ENCODE data around the gene SIAH2.

Gene SIAH2

GRCh38 chr3:150736903-150737832 lies 25.8 kb downstream of the SIAH2 start:
- no peak overlapping the region for H3K4me3 ChIP-seq (ENCODE audit: low read length)
- H2AFZ ChIP-seq (ENCODE audit: low read length): no peak overlapping the region
- peaks cover under 1% of the 10 kb centered on the region; the same call in 1 of the 2 replicates for H4K20me1 ChIP-seq (ENCODE audit: insufficient read depth, low read length)
- H3K4me1 ChIP-seq (ENCODE audit: low read length): peaks cover 21% of the 10 kb centered on the region
- H3K9me2 ChIP-seq (replicated peaks; ENCODE audit: insufficient read depth, low read length): no peaks in the 10 kb centered on the region
- H3K36me3 ChIP-seq (replicated peaks; ENCODE audit: insufficient read depth, low read length): peaks cover 5% of the 10 kb centered on the region
- peaks cover 17% of the 10 kb centered on the region for H3K79me2 ChIP-seq (ENCODE audit: low read length)
- H3F3A ChIP-seq (ENCODE audit: insufficient read depth, low read length): no peaks in the 10 kb centered on the region
- H3K27me3 ChIP-seq (replicated peaks; ENCODE audit: insufficient read depth, low read length): no peaks in the 10 kb centered on the region
- no peak overlapping the region for H3K4me2 ChIP-seq (ENCODE audit: low read depth, low read length)
- no peak for TF ChIP-seq CTCF (IDR thresholded peaks at IDR 0.05; ENCODE audit: low read length)
- no peak for TF ChIP-seq EZH2 (optimal IDR thresholded peaks at IDR 0.05; ENCODE audit: low read depth, low read length)
- no peak for DNase-seq
- no peak overlapping the region for H3K27ac ChIP-seq (ENCODE audit: low read length)
- no peaks in the 10 kb centered on the region for H3K9me3 ChIP-seq (replicated peaks; ENCODE audit: insufficient read depth, low read length)
- no peak overlapping the region for H3K9ac ChIP-seq (ENCODE audit: low read length)

- H3K27ac ChIP-seq (ENCODE audit: low read length): no peak overlapping the region
- no peak for TF ChIP-seq EZH2phosphoT487 (IDR thresholded peaks at IDR 0.05; ENCODE audit: low read length)
- TF ChIP-seq EZH2 (optimal IDR thresholded peaks at IDR 0.05; ENCODE audit: low read depth, low read length): no peak
- no peak for TF ChIP-seq CTCF (IDR thresholded peaks at IDR 0.05; ENCODE audit: low read length)
- H3K79me2 ChIP-seq (ENCODE audit: low read length): peaks cover 8% of the 10 kb centered on the region; the same call in 1 of the 2 replicates
- no peaks in the 10 kb centered on the region for H3K36me3 ChIP-seq (replicated peaks; ENCODE audit: insufficient read depth, low read length)
- no peak overlapping the region for H3K9ac ChIP-seq (ENCODE audit: low read length)
- H3K9me3 ChIP-seq (replicated peaks; ENCODE audit: insufficient read depth, low read length): no peaks in the 10 kb centered on the region
- DNase-seq: no peak
- no peaks in the 10 kb centered on the region for H3F3A ChIP-seq (ENCODE audit: insufficient read depth, low read length)
- no peaks in the 10 kb centered on the region for H3K27me3 ChIP-seq (replicated peaks; ENCODE audit: insufficient read depth, low read length)
- no peak overlapping the region for H3K4me2 ChIP-seq (ENCODE audit: low read depth, low read length)
- no peaks in the 10 kb centered on the region for H3K9me2 ChIP-seq (replicated peaks; ENCODE audit: insufficient read depth, low read length)
- H2AFZ ChIP-seq (ENCODE audit: low read length): no peak overlapping the region
- H4K20me1 ChIP-seq (ENCODE audit: insufficient read depth, low read length): no peaks in the 10 kb centered on the region
- H3K4me3 ChIP-seq (ENCODE audit: low read length): no peak overlapping the region
- peaks cover 21% of the 10 kb centered on the region for H3K4me1 ChIP-seq (ENCODE audit: low read length)
Measured at GRCh38 chr3:150736316-150736719, 26.7 kb downstream of the SIAH2 start.

GRCh38 chr3:150734795-150735119 lies 28.2 kb downstream of the SIAH2 start:
- Histone ChIP-seq H3K27ac (ENCODE audit: low read length) (no peak overlapping the region), H3K36me3 (replicated peaks; ENCODE audit: insufficient read depth, low read length) (no peaks in the 10 kb centered on the region), H3K9me3 (replicated peaks; ENCODE audit: insufficient read depth, low read length) (no peaks in the 10 kb centered on the region), H3K9ac (ENCODE audit: low read length) (no peak overlapping the region), H3K4me2 (ENCODE audit: low read depth, low read length) (no peak overlapping the region), H3K4me1 (ENCODE audit: low read length) (peaks cover 6% of the 10 kb centered on the region), H3K4me3 (ENCODE audit: low read length) (no peak overlapping the region), H3F3A (ENCODE audit: insufficient read depth, low read length) (no peaks in the 10 kb centered on the region), H3K9me2 (replicated peaks; ENCODE audit: insufficient read depth, low read length) (no peaks in the 10 kb centered on the region), H3K79me2 (ENCODE audit: low read length) (no peaks in the 10 kb centered on the region), H3K27me3 (replicated peaks; ENCODE audit: insufficient read depth, low read length) (no peaks in the 10 kb centered on the region), H2AFZ (ENCODE audit: low read length) (no peak overlapping the region), H4K20me1 (ENCODE audit: insufficient read depth, low read length) (no peaks in the 10 kb centered on the region)
- no peak for DNase-seq
- TF ChIP-seq EZH2 (optimal IDR thresholded peaks at IDR 0.05; ENCODE audit: low read depth, low read length) (no peak), EZH2phosphoT487 (IDR thresholded peaks at IDR 0.05; ENCODE audit: low read length) (no peak), CTCF (IDR thresholded peaks at IDR 0.05; ENCODE audit: low read length) (no peak)

Data from MM.1S (cell line).